Activated CD4-positive, alpha-beta T cell treated with anti-CD3 and anti-CD28 coated beads, Interleukin-2, amount 50 U/mL, for 48 hours (primary cell): ENCODE data around the gene MAPK11.

ENCODE experiments used
- DNase-seq, 2 experiments: peaks; one replicate each; pipeline ENCODE4 v3.0.0-alpha.2; 2020

MAPK11 gene

GRCh38 chr22:50307890-50308596, 37.9 kb upstream of the MAPK11 start:
- no peak for DNase-seq

GRCh38 chr22:50306753-50307749, 36.9 kb upstream of the MAPK11 start, which contains the start of gene PLXNB2:
Gene PLXNB2, minus strand, starts transcription at chr22:50307646. Its CDS starts 17,062 bp downstream, at chr22:50290584.
- DNase-seq = peak; percentile 29 to 56

- peak; percentile 31 to 43 for DNase-seq
These were observed 35.9 kb upstream of the MAPK11 start for GRCh38 chr22:50305923-50306566.

GRCh38 chr22:50305393-50305922, 35.3 kb upstream of the MAPK11 start:
- DNase-seq = no peak

- no peak for DNase-seq
These were observed 34.6 kb upstream of the MAPK11 start for GRCh38 chr22:50304528-50305392.

- no peak for DNase-seq
These were observed 33.8 kb upstream of the MAPK11 start for GRCh38 chr22:50303848-50304527.

GRCh38 chr22:50303515-50303847, 33.3 kb upstream of the MAPK11 start:
- no peak for DNase-seq

- no peak for DNase-seq
These were observed 32.4 kb upstream of the MAPK11 start for GRCh38 chr22:50302564-50302963.

- no peak for DNase-seq
These were observed 31.9 kb upstream of the MAPK11 start for GRCh38 chr22:50302041-50302541.

- DNase-seq = no peak
These were observed 31.4 kb upstream of the MAPK11 start for GRCh38 chr22:50301581-50301991.

GRCh38 chr22:50300620-50301257, 30.6 kb upstream of the MAPK11 start:
- no peak for DNase-seq

- DNase-seq = no peak
These were observed 29.8 kb upstream of the MAPK11 start for GRCh38 chr22:50299785-50300619.

GRCh38 chr22:50298937-50299784, 29.0 kb upstream of the MAPK11 start:
- DNase-seq = no peak

GRCh38 chr22:50298266-50298637, 28.1 kb upstream of the MAPK11 start:
- no peak for DNase-seq

- DNase-seq = no peak
These were observed 27.5 kb upstream of the MAPK11 start for GRCh38 chr22:50297510-50298265.

GRCh38 chr22:50296658-50297490, 26.7 kb upstream of the MAPK11 start:
- DNase-seq = no peak

- DNase-seq = no peak
These were observed 24.1 kb upstream of the MAPK11 start for GRCh38 chr22:50294319-50294656.
